BE2C (cell line): Measurements from ENCODE around the gene BPIFB2.

Experiments used
- DNase-seq: peaks from one replicate; pipeline ENCODE4 v3.0.0-alpha.2; 2020
- H3K27me3 ChIP-seq: fragments of 250-450 bp; sonication (Bioruptor Pico); 2 replicates; pipeline ENCODE4 v1.5.1; 2020; ENCODE audit warnings: mild to moderate bottlenecking
- H3K36me3 ChIP-seq: fragments of 250-450 bp; sonication (Bioruptor Pico); 2 replicates; pipeline ENCODE4 v1.5.1; 2020; ENCODE audit warnings: mild to moderate bottlenecking
- H3K4me1 ChIP-seq: fragments of 250-450 bp; sonication (Bioruptor Pico); 2 replicates; pipeline ENCODE4 v1.5.1; 2020
- H3K4me3 ChIP-seq: 2 replicates; pipeline ENCODE4 v1.5.1; 2011; ENCODE audit warnings: low read depth, low read length
- H3K9me3 ChIP-seq: fragments of 250-450 bp; sonication (Bioruptor Pico); 2 replicates; pipeline ENCODE4 v1.5.1; 2020
- CTCF ChIP-seq: IDR thresholded peaks from 2 replicates; pipeline ENCODE4 v1.5.1; 2012; ENCODE audit warnings: mild to moderate bottlenecking, low read depth, low read length

Gene BPIFB2

GRCh38 chr20:33026072-33026778 is 18.7 kb downstream of the BPIFB2 start:
- Histone ChIP-seq H3K36me3 (no peaks in the 10 kb centered on the region), H3K27me3 (no peaks in the 10 kb centered on the region), H3K9me3 (no peaks in the 10 kb centered on the region), H3K4me3 (no peak overlapping the region), H3K4me1 (no peaks in the 10 kb centered on the region)
- TF ChIP-seq CTCF = no peak
- no peak for DNase-seq

GRCh38 chr20:33026779-33027759 is 19.6 kb downstream of the BPIFB2 start:
- no peaks in the 10 kb centered on the region for H3K9me3 ChIP-seq
- H3K4me3 ChIP-seq = no peak overlapping the region
- H3K4me1 ChIP-seq = no peaks in the 10 kb centered on the region
- no peaks in the 10 kb centered on the region for H3K36me3 ChIP-seq
- no peak for TF ChIP-seq CTCF
- H3K27me3 ChIP-seq = no peaks in the 10 kb centered on the region
- DNase-seq = no peak

- no peak for TF ChIP-seq CTCF
- H3K36me3 ChIP-seq = no peaks in the 10 kb centered on the region
- no peak for DNase-seq
- no peaks in the 10 kb centered on the region for H3K4me1 ChIP-seq
- H3K27me3 ChIP-seq = no peaks in the 10 kb centered on the region
- no peaks in the 10 kb centered on the region for H3K9me3 ChIP-seq
- no peak overlapping the region for H3K4me3 ChIP-seq
These were observed 20.6 kb downstream of the BPIFB2 start for GRCh38 chr20:33027769-33028751.

GRCh38 chr20:33028875-33029274 is 21.4 kb downstream of the BPIFB2 start:
- Histone ChIP-seq H3K4me1 (no peaks in the 10 kb centered on the region), H3K4me3 (no peak overlapping the region), H3K36me3 (no peaks in the 10 kb centered on the region), H3K27me3 (no peaks in the 10 kb centered on the region), H3K9me3 (no peaks in the 10 kb centered on the region)
- no peak for DNase-seq
- no peak for TF ChIP-seq CTCF

- H3K9me3 ChIP-seq = no peaks in the 10 kb centered on the region
- no peaks in the 10 kb centered on the region for H3K36me3 ChIP-seq
- H3K4me3 ChIP-seq = no peak overlapping the region
- no peak for DNase-seq
- no peaks in the 10 kb centered on the region for H3K27me3 ChIP-seq
- no peaks in the 10 kb centered on the region for H3K4me1 ChIP-seq
- no peak for TF ChIP-seq CTCF
These were observed 22.6 kb downstream of the BPIFB2 start for GRCh38 chr20:33030076-33030475.
